KMS-11 (cell line): ENCODE measurements around the gene CD248.
"Not testable (repeated sequence)": the region's sequence is repeated elsewhere in the genome, so short reads cannot be mapped to it uniquely, and the experiment has no call there.

Experiments
- H2AFZ ChIP-seq: fragments of 200-600 bp; sonication (generic); 2 replicates; pipeline ENCODE4 v1.6.1; 2016; ENCODE audit warnings: antibody characterized with exemption, mixed run types, low read depth
- H3K27ac ChIP-seq: fragments of 200-600 bp; sonication (generic); 2 replicates; pipeline ENCODE4 v1.6.1; 2016; ENCODE audit warnings: mild to moderate bottlenecking, mixed run types
- H3K27me3 ChIP-seq: fragments of 200-600 bp; sonication (generic); 2 replicates; pipeline ENCODE4 v1.6.1; 2017; ENCODE audit warnings: mild to moderate bottlenecking, low read depth, mixed run types, moderate library complexity; ENCODE audit not compliant: insufficient read depth
- H3K36me3 ChIP-seq: fragments of 200-600 bp; sonication (generic); 2 replicates; pipeline ENCODE4 v1.6.1; 2017; ENCODE audit warnings: mild to moderate bottlenecking, mixed run types; ENCODE audit not compliant: insufficient read depth
- H3K4me1 ChIP-seq: fragments of 200-600 bp; sonication (generic); 2 replicates; pipeline ENCODE4 v1.6.1; 2016; ENCODE audit warnings: mild to moderate bottlenecking, low read depth, mixed run types; ENCODE audit not compliant: poor library complexity, severe bottlenecking
- H3K4me2 ChIP-seq: fragments of 200-600 bp; sonication (generic); 2 replicates; pipeline ENCODE4 v1.7.0; 2016; ENCODE audit warnings: mild to moderate bottlenecking, mixed run types
- H3K4me3 ChIP-seq: fragments of 200-600 bp; sonication (generic); IDR thresholded peaks from 2 replicates; pipeline ENCODE4 v1.6.1; 2017; ENCODE audit warnings: low read depth, low read length, mixed read lengths; ENCODE audit not compliant: insufficient read depth
- H3K79me2 ChIP-seq: fragments of 200-600 bp; sonication (generic); 2 replicates; pipeline ENCODE4 v1.6.1; 2016; ENCODE audit warnings: low read depth, mixed run types; ENCODE audit not compliant: insufficient read depth
- H3K9ac ChIP-seq: fragments of 200-600 bp; sonication (generic); 2 replicates; pipeline ENCODE4 v1.6.1; 2016; ENCODE audit warnings: mild to moderate bottlenecking, mixed run types
- H4K20me1 ChIP-seq: fragments of 200-600 bp; sonication (generic); 2 replicates; pipeline ENCODE4 v1.6.1; 2016; ENCODE audit warnings: mild to moderate bottlenecking, mixed run types; ENCODE audit not compliant: insufficient read depth
- TF ChIP-seq, protein P1 (sequence below): fragments of 200-600 bp; sonication (generic); conservative IDR thresholded peaks from 2 replicates; pipeline ENCODE4 v1.6.1; 2017; ENCODE audit warnings: low read depth, mild to moderate bottlenecking, antibody characterized with exemption, low read length, moderate library complexity, mixed read lengths

CD248 gene

DNA sequence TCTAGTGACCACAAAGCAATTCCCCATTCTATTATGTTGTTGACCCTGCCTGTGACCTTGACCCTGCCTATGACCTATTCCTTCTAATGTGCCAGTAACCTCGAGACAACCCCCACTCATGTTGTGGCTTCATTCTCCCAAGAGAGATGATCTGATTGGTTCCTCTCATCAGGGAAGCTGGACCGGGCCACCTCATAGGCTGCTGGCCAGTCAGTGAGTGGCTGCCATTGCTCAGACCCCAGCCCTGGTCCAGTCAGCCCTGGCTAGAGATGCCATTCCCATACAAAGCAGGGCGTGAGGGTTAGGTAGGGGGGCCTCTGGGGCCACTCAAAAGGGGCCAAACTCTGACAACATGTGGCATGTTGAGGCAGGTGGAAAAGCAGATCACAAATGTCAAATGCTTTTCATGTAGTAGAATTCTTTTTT, 42.8 kb upstream of the CD248 start:
- Histone ChIP-seq H4K20me1 (no peaks in the 10 kb centered on the region), H3K27me3 (no peaks in the 10 kb centered on the region), H2AFZ (no peak overlapping the region), H3K4me1 (no peaks in the 10 kb centered on the region), H3K79me2 (no peaks in the 10 kb centered on the region), H3K36me3 (no peaks in the 10 kb centered on the region), H3K4me2 (no peak overlapping the region), H3K4me3 (no peak overlapping the region), H3K27ac (no peak overlapping the region), H3K9ac (no peak overlapping the region)
- TF ChIP-seq, protein P1, sequence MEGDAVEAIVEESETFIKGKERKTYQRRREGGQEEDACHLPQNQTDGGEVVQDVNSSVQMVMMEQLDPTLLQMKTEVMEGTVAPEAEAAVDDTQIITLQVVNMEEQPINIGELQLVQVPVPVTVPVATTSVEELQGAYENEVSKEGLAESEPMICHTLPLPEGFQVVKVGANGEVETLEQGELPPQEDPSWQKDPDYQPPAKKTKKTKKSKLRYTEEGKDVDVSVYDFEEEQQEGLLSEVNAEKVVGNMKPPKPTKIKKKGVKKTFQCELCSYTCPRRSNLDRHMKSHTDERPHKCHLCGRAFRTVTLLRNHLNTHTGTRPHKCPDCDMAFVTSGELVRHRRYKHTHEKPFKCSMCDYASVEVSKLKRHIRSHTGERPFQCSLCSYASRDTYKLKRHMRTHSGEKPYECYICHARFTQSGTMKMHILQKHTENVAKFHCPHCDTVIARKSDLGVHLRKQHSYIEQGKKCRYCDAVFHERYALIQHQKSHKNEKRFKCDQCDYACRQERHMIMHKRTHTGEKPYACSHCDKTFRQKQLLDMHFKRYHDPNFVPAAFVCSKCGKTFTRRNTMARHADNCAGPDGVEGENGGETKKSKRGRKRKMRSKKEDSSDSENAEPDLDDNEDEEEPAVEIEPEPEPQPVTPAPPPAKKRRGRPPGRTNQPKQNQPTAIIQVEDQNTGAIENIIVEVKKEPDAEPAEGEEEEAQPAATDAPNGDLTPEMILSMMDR = no peak

DNA sequence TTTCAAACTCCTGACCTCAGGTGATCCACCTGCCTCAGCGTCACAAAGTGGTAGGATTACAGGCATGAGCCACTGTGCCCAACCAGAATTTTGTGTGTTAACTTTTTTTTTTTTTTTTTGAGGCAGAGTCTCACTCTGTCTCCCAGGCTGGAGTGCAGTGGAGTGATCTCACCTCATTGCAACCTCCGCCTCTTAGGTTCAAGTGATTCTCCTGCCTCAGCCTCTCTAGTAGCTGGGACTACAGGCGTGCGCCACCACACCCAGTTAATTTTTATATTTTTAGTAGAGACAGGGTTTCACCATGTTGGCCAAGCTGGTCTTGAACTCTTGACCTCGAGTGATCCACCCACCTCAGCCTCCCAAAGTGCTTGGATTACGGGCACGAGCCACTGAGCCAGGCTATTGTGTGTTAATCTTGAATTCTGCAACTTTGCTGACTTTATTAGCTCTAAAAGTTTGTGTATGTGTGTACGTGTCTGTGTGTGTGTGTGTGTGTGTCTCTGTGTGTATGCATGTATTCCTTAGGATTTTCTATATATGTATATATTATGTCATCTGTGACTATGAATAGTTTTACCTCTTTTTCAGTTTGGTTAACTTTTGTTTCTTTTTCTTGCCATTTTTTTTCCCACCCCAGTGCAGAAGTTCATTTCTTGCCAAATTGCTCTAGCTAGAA, 33.9 kb upstream of the CD248 start:
- H2AFZ ChIP-seq, H3K9ac ChIP-seq, H3K27me3 ChIP-seq, H3K4me3 ChIP-seq, H3K4me2 ChIP-seq, H3K79me2 ChIP-seq, H3K36me3 ChIP-seq, H3K27ac ChIP-seq, H3K4me1 ChIP-seq, H4K20me1 ChIP-seq: not testable (repeated sequence)

DNA sequence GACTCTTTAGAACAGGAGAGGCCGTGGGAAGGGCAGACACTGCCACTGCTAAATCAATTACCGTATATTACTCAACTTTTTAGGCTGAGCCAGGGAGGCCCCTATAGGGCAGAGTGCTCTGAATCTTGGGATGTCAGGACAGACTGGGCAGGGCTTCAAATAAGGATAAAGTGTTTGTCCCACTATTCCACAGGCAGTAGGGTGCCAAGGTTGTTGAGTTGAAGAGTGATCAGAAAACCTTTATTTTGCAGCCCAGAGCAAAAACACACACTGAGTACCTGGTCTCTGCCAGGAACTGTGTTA, 32.2 kb upstream of the CD248 start:
- Histone ChIP-seq H3K4me2 (no peak overlapping the region), H3K27ac (no peak overlapping the region)

DNA sequence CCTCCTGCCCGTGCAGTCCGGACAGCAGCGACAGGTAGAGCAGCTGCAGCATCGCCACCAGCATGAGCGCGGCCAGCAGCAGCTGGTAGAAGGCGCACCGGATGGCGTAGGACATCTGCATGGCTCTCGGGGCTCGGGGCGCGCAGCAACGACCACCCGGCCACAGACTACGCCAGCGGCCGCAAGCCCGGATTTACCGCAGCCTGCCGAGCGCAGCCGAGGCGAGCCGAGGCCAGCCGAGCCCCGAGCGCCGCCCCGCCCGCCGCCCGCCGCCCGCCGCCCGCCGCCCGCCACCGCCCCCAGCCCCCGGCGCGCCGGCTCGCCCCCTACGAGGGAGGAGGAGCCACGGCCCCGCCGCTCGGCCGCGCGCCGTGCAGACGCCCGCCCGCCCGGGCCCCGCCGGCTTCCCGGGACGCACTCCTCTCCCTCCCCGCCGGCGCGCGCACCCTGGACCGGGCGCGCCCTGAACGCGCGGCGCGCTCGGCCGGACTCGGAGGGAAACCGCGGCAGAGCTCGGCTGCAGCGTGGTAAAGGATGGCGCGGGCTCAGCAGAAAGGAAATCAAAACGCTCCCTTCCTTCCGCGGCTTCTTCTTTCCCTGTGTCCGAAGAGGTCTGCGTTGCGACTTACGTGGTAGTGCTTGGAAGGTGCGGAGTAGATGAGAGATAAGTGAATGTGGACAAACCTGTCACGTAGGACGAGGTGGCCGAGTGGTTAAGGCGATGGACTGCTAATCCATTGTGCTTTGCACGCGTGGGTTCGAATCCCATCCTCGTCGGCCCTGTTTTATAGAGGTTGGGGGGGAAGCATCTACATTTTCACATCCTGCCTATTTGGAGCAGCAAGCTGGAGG, 30.8 kb upstream of the CD248 start, which contains the start of gene B4GAT1:
B4GAT1 (minus strand) TSS at position 205 of the 852 bp plus-strand sequence; CDS start at position 121, 84 bp downstream.
- Histone ChIP-seq H3K4me1 (peaks cover 20% of the 10 kb centered on the region), H2AFZ (peak within 1 kb of the TSS; percentile 92), H3K27ac (peak within 1 kb of the TSS; percentile 43; the same call in 1 of the 2 replicates), H3K4me2 (peak within 1 kb of the TSS; percentile 78), H3K4me3 (no peak within 1 kb of the TSS), H4K20me1 (no peaks in the 10 kb centered on the region), H3K79me2 (peaks cover 18% of the 10 kb centered on the region; the same call in 1 of the 2 replicates), H3K27me3 (no peaks in the 10 kb centered on the region), H3K36me3 (no peaks in the 10 kb centered on the region; the same call in 1 of the 2 replicates), H3K9ac (peak within 1 kb of the TSS; percentile 46; the same call in 1 of the 2 replicates)
- TF ChIP-seq, protein P1 = no peak

More for the DNA sequence above, 32.2 kb upstream of the CD248 start:
- Histone ChIP-seq H4K20me1 (no peaks in the 10 kb centered on the region), H3K4me1 (peaks cover 14% of the 10 kb centered on the region), H3K79me2 (peaks cover 7% of the 10 kb centered on the region; the same call in 1 of the 2 replicates), H3K9ac (no peak overlapping the region), H3K27me3 (no peaks in the 10 kb centered on the region), H3K4me3 (no peak overlapping the region), H3K36me3 (no peaks in the 10 kb centered on the region), H2AFZ (no peak overlapping the region)
- TF ChIP-seq, protein P1 = no peak
